GM21367 (cell line): ENCODE measurements around the gene CFAP298.
"Not testable (repeated sequence)": the region's sequence is repeated elsewhere in the genome, so short reads cannot be mapped to it uniquely, and the experiment has no call there.

Experiments
- ATAC-seq: cut with Tn5 transposase; IDR thresholded peaks from one replicate; pipeline ENCODE4 v1.9.1; 2021; ENCODE audit not compliant: unreplicated experiment

CFAP298 gene

GRCh38 chr21:32612075-32612998 lies at the start of gene CFAP298:
TSS of gene CFAP298 (minus strand) at chr21:32612377. CDS start at chr21:32612243, 134 bp downstream.
- ATAC-seq, result peak; percentile 93

GRCh38 chr21:32661026-32661782 lies 49.0 kb upstream of the CFAP298 start:
- not testable (repeated sequence) for ATAC-seq

- ATAC-seq, result no peak
Measured at GRCh38 chr21:32658524-32658923, 46.3 kb upstream of the CFAP298 start.

GRCh38 chr21:32653326-32653901 lies 41.2 kb upstream of the CFAP298 start:
- no peak for ATAC-seq

- no peak for ATAC-seq
Measured at GRCh38 chr21:32648165-32648564, 36.0 kb upstream of the CFAP298 start.

GRCh38 chr21:32645261-32646182 lies 33.3 kb upstream of the CFAP298 start:
- no peak for ATAC-seq

GRCh38 chr21:32641710-32642698 lies 29.8 kb upstream of the CFAP298 start:
- no peak for ATAC-seq

- ATAC-seq, result no peak
Measured at GRCh38 chr21:32626621-32627196, 14.5 kb upstream of the CFAP298 start.

- ATAC-seq, result not testable (repeated sequence)
Measured at GRCh38 chr21:32618218-32618617, 6.0 kb upstream of the CFAP298 start.

- ATAC-seq, result no peak
Measured at GRCh38 chr21:32613436-32614043, 1.4 kb upstream of the CFAP298 start.

GRCh38 chr21:32612999-32613337 lies 791 bp upstream of the CFAP298 start:
- no peak for ATAC-seq

GRCh38 chr21:32611471-32611997 lies 643 bp downstream of the CFAP298 start:
- ATAC-seq, result no peak

GRCh38 chr21:32610940-32611339 lies 1.2 kb downstream of the CFAP298 start:
- not testable (repeated sequence) for ATAC-seq

- no peak for ATAC-seq
Measured at GRCh38 chr21:32608851-32609250, 3.3 kb downstream of the CFAP298 start.

GRCh38 chr21:32605469-32605868 lies 6.7 kb downstream of the CFAP298 start:
- no peak for ATAC-seq

GRCh38 chr21:32604464-32604863 lies 7.7 kb downstream of the CFAP298 start:
- no peak for ATAC-seq

GRCh38 chr21:32603131-32603530 lies 9.0 kb downstream of the CFAP298 start:
- ATAC-seq, result no peak

- ATAC-seq, result no peak
Measured at GRCh38 chr21:32602099-32602498, 10.1 kb downstream of the CFAP298 start.
